NCI-H2227 (cell line): ENCODE results near the gene E2F3.
"Not testable (repeated sequence)": the region's sequence is repeated elsewhere in the genome, so short reads cannot be mapped to it uniquely, and the experiment has no call there.

Source experiments
- DNase-seq: peaks from one replicate; lab custom pipeline; 2025; ENCODE audit not compliant: unreplicated experiment; lab: John Stamatoyannopoulos, UW

Gene E2F3

DNA sequence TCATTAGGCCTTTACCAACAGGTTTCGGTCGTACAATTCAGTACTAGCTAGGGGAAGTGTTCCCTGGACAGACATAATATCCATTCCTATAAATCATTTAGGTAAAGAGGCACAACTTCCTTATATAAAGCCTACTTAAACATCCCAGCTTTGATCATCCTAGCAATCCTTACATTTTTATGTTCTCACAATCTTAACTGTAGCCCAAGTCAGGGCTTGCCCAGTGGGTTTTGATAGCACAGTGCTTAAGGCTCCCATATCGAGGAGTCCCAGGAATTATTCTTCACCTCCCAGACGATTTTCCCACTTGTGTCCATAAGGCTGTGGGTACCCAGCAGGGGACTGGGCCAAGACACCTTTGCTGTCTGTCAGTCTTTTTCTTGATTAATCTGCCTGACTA is 63.2 kb downstream of the E2F3 start:
- DNase-seq, result no peak

DNA sequence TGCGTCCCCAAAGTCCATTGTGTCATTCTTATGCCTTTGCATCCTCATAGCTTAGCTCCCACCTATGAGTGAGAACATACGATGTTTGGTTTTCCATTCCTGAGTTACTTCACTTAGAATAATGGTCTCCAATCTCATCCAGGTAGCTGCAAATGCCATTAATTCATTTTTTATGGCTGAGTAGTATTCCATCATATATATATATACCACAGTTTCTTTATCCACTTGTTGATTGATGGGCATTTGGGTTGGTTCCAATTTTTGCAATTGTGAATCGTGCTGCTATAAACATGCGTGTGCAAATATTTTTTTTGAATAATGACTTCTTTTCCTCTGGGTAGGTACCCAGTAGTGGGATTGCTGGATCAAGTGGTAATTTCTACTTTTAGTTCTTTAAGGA is 63.9 kb downstream of the E2F3 start:
- not testable (repeated sequence) for DNase-seq

DNA sequence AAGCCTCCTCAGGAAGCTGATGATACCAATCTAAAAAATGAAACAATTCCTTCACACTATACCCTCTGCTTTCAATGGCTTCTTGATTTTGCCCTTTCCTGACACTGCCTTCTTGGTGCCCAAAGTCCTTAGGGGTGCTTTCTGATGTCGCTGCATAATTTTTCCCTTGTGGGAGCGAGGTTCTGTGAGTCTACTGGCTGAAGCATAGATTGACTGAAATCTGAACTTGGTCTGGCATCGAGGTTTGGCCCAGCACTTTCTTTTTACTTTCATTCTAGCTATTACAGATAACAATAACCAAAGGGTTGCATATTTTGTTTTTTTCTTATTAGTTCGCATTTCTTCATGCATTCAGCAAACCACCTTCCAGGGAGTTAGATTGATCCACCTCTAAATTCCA is 65.8 kb downstream of the E2F3 start:
- DNase-seq, result no peak

DNA sequence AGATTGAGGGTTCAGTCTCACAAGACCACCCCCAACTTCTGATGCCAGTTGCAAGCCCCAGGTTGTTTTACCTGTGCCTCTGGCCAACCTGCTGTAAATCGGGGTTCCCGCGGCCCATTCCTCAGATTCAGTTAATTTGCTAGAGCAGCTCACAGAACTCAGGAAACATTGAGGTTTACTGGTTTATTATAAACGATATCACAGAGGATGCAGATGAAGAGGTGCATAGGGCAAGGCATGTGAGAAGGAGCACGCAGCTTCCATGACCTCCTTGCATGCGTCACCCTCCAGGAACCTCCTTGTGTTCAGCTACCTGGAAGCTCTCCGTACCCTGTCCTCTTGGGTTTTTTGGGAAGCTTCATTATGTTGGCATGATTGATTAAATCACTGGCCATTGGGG is 66.5 kb downstream of the E2F3 start:
- DNase-seq, result no peak

GRCh38 chr6:20472748-20473147 is 71.1 kb downstream of the E2F3 start:
- no peak for DNase-seq

DNA sequence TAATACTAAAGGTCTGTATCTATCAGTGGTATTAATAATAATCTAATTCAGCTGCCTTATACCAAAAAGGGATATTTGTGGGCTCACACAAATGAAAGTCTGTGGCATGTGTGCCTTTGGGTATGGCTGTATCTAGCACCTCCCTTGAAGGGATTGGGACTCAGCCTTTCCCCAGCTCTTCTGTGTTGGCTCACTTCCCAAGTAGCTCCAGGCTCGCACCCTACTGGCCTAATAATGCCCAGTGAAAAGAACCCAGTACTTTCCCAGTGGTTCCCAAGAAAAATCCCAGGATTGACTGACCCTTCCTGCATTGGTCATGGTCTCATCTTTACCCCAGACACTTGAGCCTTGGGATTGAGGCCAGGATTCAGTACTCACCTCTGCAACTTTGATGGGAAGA is 71.8 kb downstream of the E2F3 start:
- no peak for DNase-seq

DNA sequence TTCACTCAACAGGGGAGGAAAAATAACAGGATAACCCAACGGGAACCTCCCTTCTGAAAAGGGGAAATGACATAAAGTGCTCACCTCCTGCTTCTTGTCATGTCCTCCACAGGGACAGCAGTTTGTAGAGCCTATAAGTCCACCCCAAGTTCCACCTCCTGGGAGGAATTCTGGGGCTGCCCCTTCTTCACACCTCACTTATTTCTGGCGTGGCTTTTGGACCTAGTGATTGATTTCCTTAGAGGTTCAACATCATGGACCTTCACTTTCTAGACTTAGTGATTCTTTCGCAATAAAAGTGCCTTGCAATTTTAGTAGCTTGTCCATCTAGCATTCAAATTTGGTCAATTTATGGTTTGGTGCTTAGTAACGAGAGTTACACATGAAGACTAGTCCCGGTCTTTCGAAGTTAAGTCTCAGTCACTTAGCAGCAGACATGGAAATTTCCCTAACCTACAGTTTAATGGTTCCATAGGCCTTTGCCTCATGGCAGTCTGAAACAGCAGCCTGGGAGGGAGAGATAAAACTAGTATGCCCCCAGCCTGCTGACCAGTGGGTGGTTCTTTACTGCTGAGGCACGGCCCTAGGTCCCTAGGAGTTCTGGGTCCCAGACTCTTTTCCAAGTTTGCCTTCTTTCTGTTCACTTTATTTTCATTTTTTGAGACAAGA is 73.3 kb downstream of the E2F3 start:
- DNase-seq, result no peak

DNA sequence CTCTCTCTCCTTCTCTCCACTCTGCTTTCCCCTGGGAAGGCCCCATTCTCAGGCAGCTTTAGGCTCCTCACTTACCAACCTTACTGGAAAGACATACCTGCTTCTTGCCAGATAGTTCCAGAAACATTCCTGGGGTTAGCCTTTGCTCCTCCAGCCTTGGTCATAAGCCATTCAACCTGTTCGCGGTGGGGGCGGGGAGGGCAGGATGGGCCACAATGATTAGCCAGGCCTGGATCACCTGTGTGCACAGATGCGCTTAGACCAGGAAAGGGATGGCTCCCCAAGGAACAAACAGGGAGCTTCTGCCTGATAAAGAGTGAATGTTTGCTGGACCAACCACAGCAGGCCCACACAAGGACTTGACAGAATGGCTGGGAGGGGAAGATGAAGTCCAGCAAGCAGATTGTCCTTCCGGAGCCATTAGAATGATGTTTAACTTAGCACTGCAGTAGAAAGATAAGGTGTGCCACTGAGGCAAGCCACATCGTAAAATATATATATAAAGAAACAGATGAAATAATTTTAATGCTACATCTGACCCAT is 74.9 kb downstream of the E2F3 start:
- DNase-seq, result no peak

GRCh38 chr6:20477485-20477884 is 75.8 kb downstream of the E2F3 start:
- no peak for DNase-seq

DNA sequence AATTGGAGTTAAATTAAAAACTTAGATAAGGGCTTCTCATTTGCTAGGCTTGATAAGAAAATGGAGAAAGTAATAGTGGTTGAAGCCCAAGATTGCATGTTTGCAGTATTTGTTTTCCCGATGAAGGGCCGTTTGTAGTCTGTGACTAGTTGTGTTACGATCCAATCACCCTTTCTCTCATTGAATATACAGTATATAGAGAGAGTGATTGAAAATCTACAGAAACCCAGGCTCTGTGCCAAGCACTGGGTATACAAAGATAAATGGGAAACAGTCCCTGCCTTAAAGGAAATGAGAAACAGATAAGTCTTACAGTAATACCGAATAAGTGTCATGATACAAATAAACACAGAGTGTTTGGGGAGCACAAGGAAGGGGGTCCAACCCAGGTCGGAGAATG is 77.4 kb downstream of the E2F3 start:
- DNase-seq, result no peak

DNA sequence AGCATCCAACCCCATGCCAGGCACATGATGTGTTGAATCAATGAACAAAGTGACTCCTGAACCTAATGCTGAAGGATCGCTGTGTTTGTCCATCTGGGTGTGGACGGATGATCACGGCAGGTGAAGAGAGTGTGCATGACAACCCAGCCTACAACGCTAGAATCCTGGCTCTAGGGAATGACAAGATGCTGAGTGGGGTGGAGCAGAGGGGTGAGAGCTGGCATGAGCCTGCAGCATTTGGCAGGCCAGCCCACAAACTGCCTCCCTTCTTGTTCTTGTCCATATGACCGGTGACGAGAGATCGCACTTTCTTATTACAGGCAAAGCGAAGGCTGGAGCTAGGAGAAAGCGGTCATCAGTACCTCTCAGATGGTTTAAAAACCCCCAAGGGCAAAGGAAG is 77.8 kb downstream of the E2F3 start:
- no peak for DNase-seq

- no peak for DNase-seq
These were observed 79.6 kb downstream of the E2F3 start for GRCh38 chr6:20481281-20481680.

DNA sequence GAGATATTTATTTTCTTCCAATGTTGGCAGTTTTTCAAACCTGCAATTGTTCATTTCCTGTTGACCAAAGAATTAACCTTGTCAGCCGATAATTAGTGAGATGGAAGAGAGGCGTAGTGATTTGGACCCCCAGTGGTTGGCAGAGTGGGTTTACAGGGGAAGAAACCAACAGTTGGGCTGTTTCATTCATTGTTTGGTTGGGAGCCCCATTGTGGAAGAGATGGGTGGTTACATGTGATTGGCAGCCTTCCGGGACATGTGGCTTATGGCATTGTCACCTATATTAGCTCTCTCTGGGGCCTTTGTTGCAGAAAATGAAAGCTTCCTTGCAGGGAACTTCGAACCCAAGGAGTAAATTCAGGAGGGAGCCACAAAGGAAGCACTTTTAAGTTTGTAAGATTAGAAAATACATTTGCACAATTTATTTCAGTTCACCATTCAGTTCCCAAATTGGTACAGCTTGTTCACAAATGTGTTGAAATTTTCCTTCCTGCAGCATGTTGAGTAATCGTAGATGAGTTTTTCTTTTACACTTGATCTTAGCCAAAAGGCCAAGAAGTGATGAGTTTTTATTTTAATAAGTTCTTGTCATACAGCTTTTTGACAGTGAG is 82.3 kb downstream of the E2F3 start:
- DNase-seq, result no peak

GRCh38 chr6:20486641-20487040 is 85.0 kb downstream of the E2F3 start:
- DNase-seq, result no peak

DNA sequence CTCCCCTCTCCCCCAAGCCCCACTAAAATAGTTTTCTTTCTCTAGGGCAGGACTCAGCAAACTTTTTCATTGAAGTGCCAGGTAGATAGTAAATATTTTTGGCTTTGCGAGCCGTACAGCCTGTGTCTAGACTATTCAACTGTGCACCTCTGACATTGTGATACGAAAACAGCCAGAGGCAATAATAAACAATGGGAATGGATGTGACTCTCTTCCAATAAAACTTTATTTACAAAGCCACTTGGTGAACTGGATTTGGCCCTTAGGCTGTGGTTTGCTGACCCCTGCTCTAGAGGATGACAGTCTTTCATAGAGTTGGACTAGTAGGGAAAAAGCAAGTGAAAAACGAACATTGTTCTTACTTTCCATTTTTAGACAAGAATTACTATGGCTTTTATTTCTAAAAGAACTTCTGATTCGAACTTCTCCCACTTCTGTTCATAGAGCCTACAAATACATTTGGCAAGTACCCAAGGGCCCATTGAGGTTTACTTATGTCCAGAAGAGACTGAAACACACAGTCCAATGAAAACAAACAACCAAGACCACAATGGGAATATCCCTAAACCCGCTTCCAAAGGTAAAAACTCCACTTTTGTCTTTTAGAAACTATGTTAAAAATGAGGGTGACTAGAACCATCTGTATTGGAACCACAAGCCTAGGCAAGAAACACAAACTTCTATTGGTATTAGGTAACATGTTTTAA is 86.1 kb downstream of the E2F3 start:
- no peak for DNase-seq

DNA sequence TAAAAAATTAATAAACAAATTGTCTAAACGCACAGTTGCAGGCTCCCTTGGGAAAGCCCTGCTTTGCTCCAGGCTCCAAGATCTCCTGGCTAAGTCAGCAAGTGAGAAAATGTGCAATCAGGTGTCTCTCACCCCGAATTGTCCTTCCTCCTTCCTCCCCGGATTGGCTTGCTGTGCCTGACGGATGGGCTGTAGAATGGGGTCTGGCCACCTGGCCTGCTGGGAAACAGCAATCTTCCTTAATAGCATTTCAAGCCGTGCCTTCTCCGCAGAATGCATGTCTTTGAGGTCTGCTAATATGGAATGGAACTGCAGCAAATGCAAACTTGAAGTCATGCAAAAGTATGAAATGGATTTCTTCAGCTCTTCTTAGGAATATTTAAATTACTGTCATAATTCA is 88.9 kb downstream of the E2F3 start:
- no peak for DNase-seq

GRCh38 chr6:20492099-20492498 is 90.4 kb downstream of the E2F3 start:
- DNase-seq, result no peak

DNA sequence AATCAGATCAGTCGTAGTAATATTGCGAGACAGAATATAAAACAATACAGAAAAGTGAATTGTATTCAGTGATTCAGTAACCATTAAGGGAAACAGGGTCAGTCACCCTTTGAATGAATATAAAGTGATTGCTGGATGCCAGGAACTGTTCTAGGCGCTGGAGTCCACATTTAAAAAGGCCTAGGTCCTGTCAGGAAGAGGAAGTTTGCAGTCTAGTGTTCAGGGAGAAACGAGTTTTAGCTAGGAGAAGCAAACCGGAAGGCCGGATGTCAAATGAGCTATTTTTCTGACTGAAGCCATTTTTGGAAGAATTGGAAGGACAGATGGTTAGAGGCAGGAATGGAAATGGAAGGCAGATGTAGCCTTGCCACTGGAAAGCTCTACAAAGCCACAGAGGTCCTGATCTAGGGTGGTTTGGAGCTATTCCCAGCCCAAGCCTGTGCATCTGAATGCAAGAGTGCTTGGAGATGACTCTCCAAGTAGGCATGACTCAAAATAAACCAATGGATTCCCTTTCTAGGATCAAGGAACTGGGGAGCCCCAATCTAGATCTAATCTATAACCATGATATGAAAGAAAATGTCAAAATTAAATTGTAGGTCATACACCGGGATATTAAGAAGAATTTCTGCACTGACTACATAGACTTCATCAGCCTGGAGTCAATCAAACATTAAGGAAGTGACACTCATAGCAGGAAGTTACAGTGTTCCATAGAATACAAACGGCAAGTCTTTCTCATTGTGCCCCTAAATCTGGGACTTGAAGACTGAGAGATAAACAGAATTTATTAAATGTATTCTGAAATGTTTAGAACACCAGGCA is 95.7 kb downstream of the E2F3 start:
- no peak for DNase-seq

- no peak for DNase-seq
These were observed 96.3 kb downstream of the E2F3 start for GRCh38 chr6:20498041-20498385.

GRCh38 chr6:20509212-20509611 is 107.5 kb downstream of the E2F3 start:
- DNase-seq, result no peak

- no peak for DNase-seq
These were observed 110.2 kb downstream of the E2F3 start for GRCh38 chr6:20511852-20512251.
